Right lobe of liver (tissue), 4 donors: ENCODE measurements around the gene SMPX.

ENCODE experiments used
- CTCF ChIP-seq, 4 donors: fragments of 200-600 bp in 3 of 4; fragments of 450-650 bp in 1 of 4; IDR thresholded peaks; one replicate each; pipeline versions ENCODE4 v1.5.1 to v1.8.0; 2016 to 2022; ENCODE audit warnings: antibody characterized with exemption in 4 of 4, mild to moderate bottlenecking in 2 of 4
- POLR2A ChIP-seq: fragments of 450-650 bp; IDR thresholded peaks from one replicate; pipeline ENCODE4 v1.6.1; 2017; ENCODE audit warnings: antibody characterized with exemption, mild to moderate bottlenecking
- donor health status: DM: no; HTN: no; CAD: no.
- donor health status: DM: no; HTN: no; CAD: no.
- donor health status: DM: no; HTN: yes; CAD: no.

DNA sequence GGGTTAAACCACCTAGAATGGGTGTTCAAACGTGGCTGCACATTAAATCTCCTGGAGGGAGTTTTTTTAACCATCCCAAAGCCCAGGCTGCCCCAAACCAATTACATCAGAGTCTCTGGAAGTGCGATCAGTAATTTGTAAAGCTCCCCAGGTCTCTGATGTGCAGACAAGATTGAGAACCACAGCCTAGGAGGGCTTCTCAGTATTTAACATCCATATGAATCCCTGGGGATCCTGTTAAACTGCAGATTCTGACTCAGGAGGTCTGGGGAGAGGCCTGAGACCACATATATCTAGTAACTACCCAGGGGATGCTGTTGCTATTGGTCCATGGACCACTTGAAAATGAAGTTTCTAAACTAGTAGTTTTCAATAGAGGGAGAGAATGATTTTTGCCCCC, 42.6 kb downstream of the SMPX start:
- no peak for TF ChIP-seq POLR2A
- no peak for TF ChIP-seq CTCF (IDR thresholded peaks at IDR 0.05)
